SK-N-SH (cell line): ENCODE measurements around the gene S100A5. TPM values are rescaled to one million over a fixed set of nuclear protein-coding genes. Genes with fewer than 3 reads are reported as not detected.

Experiments
- CTCF ChIA-PET: fragments of 300-600, 350-600 bp; formaldehyde crosslinking; extraction: SDS; loops from one replicate; lab custom pipeline; 2021; lab: Yijun Ruan, JAX
- POLR2A ChIA-PET: fragments of 350-600 bp; sonication (Branson Sonifier 250); formaldehyde crosslinking; extraction: SDS; loops from one replicate; lab custom pipeline; 2020; ENCODE audit warnings: antibody characterized with exemption, inconsistent platforms; lab: Yijun Ruan, JAX
- DNase-seq: peaks from one replicate; pipeline ENCODE4 v3.0.0; 2012
- H2AFZ ChIP-seq: fragments of 200-600 bp; sonication (generic); 2 replicates; pipeline ENCODE4 v1.8.1; 2016; ENCODE audit warnings: antibody characterized with exemption, mild to moderate bottlenecking, low read depth
- H3F3A ChIP-seq: fragments of 200-600 bp; sonication (generic); replicated peaks from 2 replicates; pipeline ENCODE3; 2016; ENCODE audit warnings: antibody characterized with exemption, mild to moderate bottlenecking; ENCODE audit not compliant: insufficient read depth
- H3K27ac ChIP-seq, 2 experiments: fragments of 200-500 bp in 1 of 2; fragments of 200-600 bp in 1 of 2; sonication (Bioruptor generic) in 1 of 2; sonication (generic), shearing (Covaris generic) in 1 of 2; 2 replicates each; pipeline versions ENCODE4 v1.5.1 to v1.6.1; 2014 to 2016; ENCODE audit warnings: low read depth in 2 of 2, inconsistent platforms in 1 of 2, low read length in 1 of 2, mild to moderate bottlenecking in 1 of 2, mixed read lengths in 1 of 2
- H3K27me3 ChIP-seq: fragments of 200-600 bp; sonication (generic), shearing (Covaris generic); 2 replicates; pipeline ENCODE4 v1.6.1; 2016; ENCODE audit warnings: mixed run types; ENCODE audit not compliant: insufficient read depth
- H3K36me3 ChIP-seq, 2 experiments: fragments of 200-500 bp in 1 of 2; fragments of 200-600 bp in 1 of 2; sonication (Bioruptor generic) in 1 of 2; sonication (generic) in 1 of 2; replicated peaks in 1 of 2; 2 replicates each; pipeline versions ENCODE3 to v1.5.1; 2014 to 2016; ENCODE audit warnings: low read length in 1 of 2, mild to moderate bottlenecking in 1 of 2; ENCODE audit not compliant: insufficient read depth in 2 of 2, control insufficient read depth in 1 of 2
- H3K4me1 ChIP-seq, 2 experiments: fragments of 200-500 bp in 1 of 2; fragments of 200-600 bp in 1 of 2; sonication (Bioruptor generic) in 1 of 2; sonication (generic), shearing (Covaris generic) in 1 of 2; 2 replicates each; pipeline versions ENCODE4 v1.5.1 to v1.6.1; 2014 to 2016; ENCODE audit warnings: low read depth in 1 of 2, low read length in 1 of 2, mixed run types in 1 of 2; ENCODE audit not compliant: insufficient read depth in 2 of 2, control insufficient read depth in 1 of 2
- H3K4me2 ChIP-seq: fragments of 200-600 bp; sonication (generic), shearing (Covaris generic); 2 replicates; pipeline ENCODE4 v1.6.1; 2017; ENCODE audit warnings: mixed run types
- H3K4me3 ChIP-seq, 2 experiments: fragments of 200-500 bp in 1 of 2; fragments of 200-600 bp in 1 of 2; sonication (Bioruptor generic) in 1 of 2; sonication (generic), shearing (Covaris generic) in 1 of 2; 2 replicates each; pipeline versions ENCODE4 v1.5.1 to v1.8.1; 2014 to 2016; ENCODE audit warnings: low read depth in 2 of 2, inconsistent platforms in 1 of 2, low read length in 1 of 2, mild to moderate bottlenecking in 1 of 2, mixed read lengths in 1 of 2, moderate library complexity in 1 of 2
- H3K79me2 ChIP-seq: fragments of 200-600 bp; sonication (generic); 2 replicates; pipeline ENCODE4 v1.8.1; 2017; ENCODE audit warnings: mild to moderate bottlenecking; ENCODE audit not compliant: insufficient read depth
- H3K9ac ChIP-seq: fragments of 200-600 bp; sonication (generic); 2 replicates; pipeline ENCODE4 v1.6.1; 2017; ENCODE audit warnings: mixed run types
- H3K9me2 ChIP-seq: fragments of 200-600 bp; sonication (generic); 2 replicates; pipeline ENCODE4 v1.6.1; 2017; ENCODE audit warnings: mixed run types
- H3K9me3 ChIP-seq: fragments of 200-600 bp; sonication (generic); 2 replicates; pipeline ENCODE4 v1.6.1; 2017; ENCODE audit warnings: mixed run types, mild to moderate bottlenecking, moderate library complexity
- H4K20me1 ChIP-seq: fragments of 200-600 bp; sonication (generic); 2 replicates; pipeline ENCODE4 v1.6.1; 2017; ENCODE audit warnings: mild to moderate bottlenecking, mixed run types; ENCODE audit not compliant: insufficient read depth
- CHD2 ChIP-seq: fragments of 150-350 bp; IDR thresholded peaks from 2 replicates; pipeline ENCODE4 v1.6.1; 2018; ENCODE audit warnings: low read length; ENCODE audit not compliant: partially characterized antibody
- CTCF ChIP-seq: fragments of 200-600 bp; sonication (generic); IDR thresholded peaks from 2 replicates; pipeline ENCODE4 v1.6.1; 2017; ENCODE audit warnings: antibody characterized with exemption, mild to moderate bottlenecking, moderate library complexity
- EZH2phosphoT487 ChIP-seq: fragments of 200-600 bp; sonication (generic); IDR thresholded peaks from 2 replicates; pipeline ENCODE4 v1.6.1; 2017; ENCODE audit warnings: low read depth, mixed run types, mild to moderate bottlenecking, antibody characterized with exemption, moderate library complexity, borderline replicate concordance
- FOSL2 ChIP-seq: IDR thresholded peaks from 2 replicates; pipeline ENCODE4 v1.4.0; 2012; ENCODE audit warnings: low read depth, mild to moderate bottlenecking, moderate library complexity, borderline replicate concordance
- FOXJ3 ChIP-seq: sonication (generic); formaldehyde crosslinking; IDR thresholded peaks from 2 replicates; pipeline ENCODE4 v1.5.1; 2020; ENCODE audit warnings: mild to moderate bottlenecking, missing genetic modification reagents
- FOXM1 ChIP-seq: IDR thresholded peaks from 2 replicates; pipeline ENCODE4 v1.4.0; 2012; ENCODE audit warnings: low read depth, mild to moderate bottlenecking
- GATA2 ChIP-seq: sonication (generic); formaldehyde crosslinking; IDR thresholded peaks from 2 replicates; pipeline ENCODE4 v1.5.0; 2020; ENCODE audit warnings: mild to moderate bottlenecking, missing genetic modification reagents
- IRF3 ChIP-seq: fragments of 150-350 bp; IDR thresholded peaks from 2 replicates; pipeline ENCODE4 v1.6.1; 2016; ENCODE audit warnings: mild to moderate bottlenecking, low read depth, low read length
- JUND ChIP-seq: IDR thresholded peaks from 2 replicates; pipeline ENCODE4 v1.4.0; 2012
- MAX ChIP-seq: IDR thresholded peaks from 2 replicates; pipeline ENCODE4 v1.4.0; 2012; ENCODE audit warnings: low read depth
- MEF2A ChIP-seq: IDR thresholded peaks from 2 replicates; pipeline ENCODE4 v1.4.0; 2012; ENCODE audit warnings: low read depth, borderline replicate concordance
- NFIC ChIP-seq: IDR thresholded peaks from 2 replicates; pipeline ENCODE4 v1.4.0; 2012; ENCODE audit warnings: borderline replicate concordance
- PBX3 ChIP-seq: IDR thresholded peaks from 2 replicates; pipeline ENCODE4; 2012
- POLR2AphosphoS5 ChIP-seq: IDR thresholded peaks from 2 replicates; pipeline ENCODE4 v1.6.1; 2012; ENCODE audit warnings: low read depth, low read length
- RCOR1 ChIP-seq: fragments of 150-350 bp; IDR thresholded peaks from 2 replicates; pipeline ENCODE4 v1.6.1; 2017; ENCODE audit warnings: antibody characterized with exemption, low read length
- SIN3A ChIP-seq: IDR thresholded peaks from 2 replicates; pipeline ENCODE4 v1.6.1; 2012; ENCODE audit warnings: low read depth, mild to moderate bottlenecking, low read length, moderate library complexity, borderline replicate concordance
- SMC3 ChIP-seq: IDR thresholded peaks from 2 replicates; pipeline ENCODE4 v1.6.1; 2012; ENCODE audit warnings: low read depth, low read length, improper control_type of control experiment
- TAF1 ChIP-seq: IDR thresholded peaks from 2 replicates; pipeline ENCODE4 v1.6.1; 2012; ENCODE audit warnings: low read depth, mild to moderate bottlenecking, low read length, moderate library complexity, borderline replicate concordance
- WGBS: methylation state at CpG from one replicate; pipeline ENCODE4 v1.1.6; 2017; ENCODE audit warnings: low lambda C conversion rate; 5-methylcytosine and 5-hydroxymethylcytosine counted together
- polyA plus RNA-seq, 3 experiments: library from polyadenylated mRNA; depleted of rRNA; stranded (reverse); fragments of >200 nt; gene quantifications; 2 replicates each; pipeline ENCODE4 v1.2.3, GENCODE V29; 2012
- TF ChIP-seq, protein P1 (sequence below): IDR thresholded peaks from 2 replicates; pipeline ENCODE4 v1.4.0; 2012; ENCODE audit warnings: low read depth, borderline replicate concordance

The S100A5 gene
- polyA plus RNA-seq, 1 of the 3 experiments (the other 2 are of a cell fraction): 0.15 TPM

- Histone ChIP-seq H3K4me3 (no peak overlapping the region), H3K9me2 (no peaks in the 10 kb centered on the region), H3F3A (no peaks in the 10 kb centered on the region), H3K4me1 (peaks cover 36 to 37% of the 10 kb centered on the region in 2 experiments; a peak in 3 of 4 replicates), H3K9ac (no peak overlapping the region), H4K20me1 (no peaks in the 10 kb centered on the region), H3K4me2 (no peak overlapping the region), H2AFZ (no peak overlapping the region), H3K79me2 (no peaks in the 10 kb centered on the region), H3K27ac (no peak overlapping the region), H3K27me3 (no peaks in the 10 kb centered on the region), H3K9me3 (no peaks in the 10 kb centered on the region), H3K36me3 (no peaks in the 10 kb centered on the region)
- DNase-seq: no peak
- POLR2A ChIA-PET: no interaction called here
- TF ChIP-seq POLR2AphosphoS5 (no peak), CTCF (peak; percentile 15; the same call in 1 of the 2 replicates), RCOR1 (no peak)
- CTCF ChIA-PET: interaction anchor here (0.8 to 11.8 kb wide), 8 partner anchors 10 to 199 kb away, joined by 3 to 62 read pairs (median 4); no protein-coding TSS in a partner anchor
- 95% methylated on average over 8 of the region's 8 CpGs for WGBS
Observed at GRCh38 chr1:153552335-153552734, 11.6 kb upstream of the S100A5 start.

DNA sequence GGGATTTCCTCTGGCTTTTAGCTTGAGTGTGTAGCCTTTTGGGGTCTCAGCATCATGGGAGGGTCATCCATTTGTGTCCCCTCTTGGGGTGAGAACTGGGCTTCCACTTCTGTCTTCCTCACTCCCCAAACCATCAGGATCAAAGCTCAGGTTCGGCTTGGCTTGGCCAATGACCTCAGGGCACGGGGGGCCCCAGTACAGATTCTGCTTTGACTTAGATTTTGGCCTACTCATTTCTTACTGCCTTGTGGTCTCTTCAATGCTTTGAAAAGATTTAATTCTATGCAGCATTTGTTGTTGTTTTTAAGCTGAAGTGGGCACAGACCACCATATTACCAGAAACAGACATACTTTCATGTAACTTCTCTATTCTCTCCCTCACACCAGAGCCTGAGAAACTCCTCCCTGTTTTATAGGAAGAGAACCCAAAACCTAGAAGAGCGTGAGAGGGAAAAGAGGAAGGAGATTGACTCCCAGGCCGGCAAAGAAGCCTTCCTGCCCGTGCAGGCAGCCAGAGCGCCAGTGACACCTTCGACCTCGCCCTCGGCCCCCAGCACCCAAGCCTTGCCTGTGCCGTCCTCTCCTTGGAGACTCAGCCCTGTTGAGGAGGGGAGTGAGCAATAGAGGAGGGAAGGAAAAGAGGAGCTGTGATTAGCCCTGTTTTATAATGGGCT lies 10.2 kb upstream of the S100A5 start:
- TF ChIP-seq PBX3 (no peak), TAF1 (no peak), MAX (no peak), FOXM1 (no peak), MEF2A (no peak), CHD2 (no peak), GATA2 (CRISPR knock-in tag) (no peak), SMC3 (no peak), CTCF (no peak), NFIC (no peak), EZH2phosphoT487 (no peak), FOSL2 (no peak), JUND (no peak), SIN3A (no peak), IRF3 (no peak), FOXJ3 (CRISPR knock-in tag) (no peak)
- TF ChIP-seq, protein P1, sequence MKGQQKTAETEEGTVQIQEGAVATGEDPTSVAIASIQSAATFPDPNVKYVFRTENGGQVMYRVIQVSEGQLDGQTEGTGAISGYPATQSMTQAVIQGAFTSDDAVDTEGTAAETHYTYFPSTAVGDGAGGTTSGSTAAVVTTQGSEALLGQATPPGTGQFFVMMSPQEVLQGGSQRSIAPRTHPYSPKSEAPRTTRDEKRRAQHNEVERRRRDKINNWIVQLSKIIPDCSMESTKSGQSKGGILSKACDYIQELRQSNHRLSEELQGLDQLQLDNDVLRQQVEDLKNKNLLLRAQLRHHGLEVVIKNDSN: no peak
- H3K4me1 ChIP-seq: peaks cover 49% of the 10 kb centered on the region in 2 experiments; a peak in 3 of 4 replicates
- no peak overlapping the region for H3K4me2 ChIP-seq
- POLR2A ChIA-PET: interaction anchor here (0.7 kb wide), 1 partner anchor 15 kb away, joined by 3 read pairs; the partner anchor contains the start of gene S100A6
- no peak overlapping the region for H3K4me3 ChIP-seq
- H2AFZ ChIP-seq: no peak overlapping the region
- H3K9ac ChIP-seq: no peak overlapping the region
- CTCF ChIA-PET: interaction anchor here (0.7 to 11.8 kb wide), 8 partner anchors 10 to 197 kb away, joined by 3 to 62 read pairs (median 5); partner anchors contain the start of gene S100A5
- H3K27ac ChIP-seq: peak overlapping the region in 1 of 2 experiments; percentile 91; a peak in 1 of 4 replicates
- H3K9me2 ChIP-seq: no peaks in the 10 kb centered on the region
- no peaks in the 10 kb centered on the region for H3K79me2 ChIP-seq
- DNase-seq: no peak
- H3K9me3 ChIP-seq: no peaks in the 10 kb centered on the region
- H4K20me1 ChIP-seq: no peaks in the 10 kb centered on the region
- H3K27me3 ChIP-seq: no peaks in the 10 kb centered on the region
- WGBS: 97% methylated on average over 10 of the region's 10 CpGs
- H3F3A ChIP-seq: no peaks in the 10 kb centered on the region
- H3K36me3 ChIP-seq: no peaks in the 10 kb centered on the region
